LNCaP clone FGC (cell line): ENCODE results near the gene NT5DC3.
A peak's percentile ranks its signal among the peaks of the same experiment; 100 is the strongest.

Source experiments
- DNase-seq: peaks from one replicate; pipeline ENCODE4 v3.0.0-alpha.2; 2011; ENCODE audit warnings: low read depth
- H3K4me3 ChIP-seq: 2 replicates; pipeline ENCODE4 v1.5.1; 2011; ENCODE audit warnings: mild to moderate bottlenecking, low read depth, low read length, control low read depth
- CTCF ChIP-seq: IDR thresholded peaks from 2 replicates; pipeline ENCODE4 v1.5.1; 2012; ENCODE audit warnings: mild to moderate bottlenecking; ENCODE audit not compliant: control insufficient read depth, insufficient read depth; ENCODE audit errors: extremely low read depth

NT5DC3 gene

GRCh38 chr12:103785243-103786031, 55.6 kb downstream of the NT5DC3 start:
- no peak for DNase-seq

DNA sequence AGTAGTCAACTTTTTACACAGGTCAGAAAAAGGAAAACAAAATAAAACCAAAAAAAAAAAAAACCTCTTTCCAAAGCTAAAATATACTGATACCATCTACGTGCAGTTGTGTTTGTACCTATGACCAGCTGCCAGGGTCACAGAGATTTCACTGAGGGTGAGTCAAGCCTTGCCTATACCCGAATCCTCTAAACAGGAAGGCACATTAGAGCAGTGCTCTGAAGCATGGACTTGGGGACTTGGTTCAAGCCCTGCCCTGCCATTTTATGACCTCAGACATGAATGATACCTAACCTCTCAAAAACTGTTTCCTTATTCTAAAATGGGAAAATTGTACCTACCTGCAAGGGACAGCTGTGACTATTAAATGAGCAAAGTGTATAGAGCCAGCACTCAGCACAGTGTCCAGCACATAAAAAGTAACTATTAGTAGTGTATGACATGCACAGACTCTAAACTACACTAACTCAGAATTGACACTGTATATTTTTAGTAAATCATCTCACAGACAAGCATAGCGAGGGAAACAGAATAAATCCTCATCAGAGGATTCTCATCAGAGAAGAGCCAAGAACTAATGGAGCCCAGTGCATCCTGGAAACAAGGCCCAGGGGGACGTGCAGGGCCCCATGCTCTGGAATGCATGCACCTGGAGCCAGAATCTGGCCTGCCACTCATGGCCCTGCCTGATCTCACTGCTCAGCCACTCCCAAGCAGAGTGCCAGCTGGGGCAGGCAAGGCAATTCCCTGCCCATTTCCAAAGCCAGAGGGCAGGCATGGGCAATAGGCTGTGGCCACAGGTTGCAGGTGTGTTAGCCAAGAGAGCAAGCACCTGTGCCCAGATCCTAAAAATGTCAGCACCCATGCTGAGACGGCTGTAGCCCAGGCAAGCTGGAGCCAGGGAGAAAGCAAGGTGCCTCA, 57.0 kb downstream of the NT5DC3 start:
- H3K4me3 ChIP-seq = no peak overlapping the region
- TF ChIP-seq CTCF = peak; percentile 45
- DNase-seq = no peak

More at GRCh38 chr12:103785243-103786031, 55.6 kb downstream of the NT5DC3 start:
- no peak for TF ChIP-seq CTCF
- H3K4me3 ChIP-seq = no peak overlapping the region

DNA sequence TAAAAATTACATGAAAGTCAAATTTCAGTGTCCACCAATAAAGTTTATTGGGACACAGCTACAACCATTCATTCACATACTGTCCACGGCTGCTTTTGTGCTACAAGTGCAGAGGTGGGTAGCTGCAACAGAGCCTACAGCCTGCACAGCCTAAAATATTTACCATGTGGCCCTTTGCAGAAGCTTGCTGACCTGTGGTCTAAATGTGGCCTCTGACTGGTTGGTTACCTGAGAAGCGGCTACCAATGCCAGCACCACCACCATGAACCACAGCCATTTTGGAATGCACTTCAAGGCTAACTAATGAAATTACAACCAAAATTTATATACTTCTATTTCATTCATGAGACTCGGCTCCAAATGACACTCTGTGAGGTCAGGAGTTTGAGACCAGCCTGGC, 58.6 kb downstream of the NT5DC3 start:
- no peak for DNase-seq
- no peak overlapping the region for H3K4me3 ChIP-seq

GRCh38 chr12:103780992-103781391, 60.0 kb downstream of the NT5DC3 start:
- H3K4me3 ChIP-seq = no peak overlapping the region
- no peak for DNase-seq
- TF ChIP-seq CTCF = no peak

More for the DNA sequence above, 58.6 kb downstream of the NT5DC3 start:
- no peak for TF ChIP-seq CTCF

DNA sequence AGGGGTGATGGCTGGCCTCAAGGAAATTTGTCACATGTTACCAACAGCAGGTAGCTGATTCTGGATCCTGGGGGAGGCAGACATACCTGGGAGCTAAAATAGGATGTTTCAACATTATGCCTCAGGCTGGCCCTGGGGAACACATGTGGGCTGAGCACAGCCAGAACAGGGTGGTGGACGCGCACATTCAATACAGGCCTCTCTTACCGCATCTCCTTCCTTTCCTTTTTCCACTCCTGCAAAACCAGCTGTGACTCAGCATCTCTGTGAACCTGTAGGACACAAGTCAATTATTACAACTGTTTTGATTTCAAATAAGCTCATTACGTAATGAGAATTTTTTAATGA, 61.0 kb downstream of the NT5DC3 start:
- no peak for TF ChIP-seq CTCF
- DNase-seq = no peak

DNA sequence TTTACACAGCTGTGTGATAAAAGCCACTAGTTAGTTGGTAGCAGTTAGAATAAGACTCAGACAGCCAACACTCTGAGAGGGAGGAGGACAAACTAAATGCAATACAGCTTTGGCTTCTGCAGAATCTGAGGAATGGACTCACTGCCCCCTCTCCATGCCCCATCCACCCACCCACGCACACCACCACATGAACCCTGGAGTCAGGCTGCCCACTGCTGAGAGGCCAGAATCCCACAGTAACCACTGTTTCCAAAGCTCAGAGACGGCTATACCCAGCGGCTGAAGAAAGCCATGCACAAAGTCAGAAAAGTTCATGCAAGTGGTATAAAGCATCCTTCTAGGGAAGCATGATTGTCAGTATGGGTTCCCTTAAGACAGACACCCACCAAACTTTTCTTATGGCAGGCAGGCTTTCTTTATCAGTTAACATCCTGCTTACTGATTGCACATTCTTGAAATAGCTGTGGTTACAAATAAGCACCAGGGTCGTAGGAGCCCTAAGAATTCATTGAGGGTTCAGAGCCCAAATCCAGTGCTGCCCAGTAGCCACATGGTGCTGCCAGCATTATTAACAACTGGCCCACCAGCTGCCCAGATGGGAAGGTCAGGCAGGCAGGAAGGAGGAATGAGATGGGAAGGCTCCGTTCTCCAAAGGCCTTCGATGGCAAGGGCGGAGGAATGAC, 61.5 kb downstream of the NT5DC3 start:
- DNase-seq = no peak
- H3K4me3 ChIP-seq = no peak overlapping the region
- TF ChIP-seq CTCF = no peak

More for the DNA sequence above, 61.0 kb downstream of the NT5DC3 start:
- no peak overlapping the region for H3K4me3 ChIP-seq
